Measurements from ENCODE around the gene MIP.
A peak's percentile ranks its signal among the peaks of the same experiment; 100 is the strongest.
"Not testable (repeated sequence)": the region's sequence is repeated elsewhere in the genome, so short reads cannot be mapped to it uniquely, and the experiment has no call there.

Gene MIP

DNA sequence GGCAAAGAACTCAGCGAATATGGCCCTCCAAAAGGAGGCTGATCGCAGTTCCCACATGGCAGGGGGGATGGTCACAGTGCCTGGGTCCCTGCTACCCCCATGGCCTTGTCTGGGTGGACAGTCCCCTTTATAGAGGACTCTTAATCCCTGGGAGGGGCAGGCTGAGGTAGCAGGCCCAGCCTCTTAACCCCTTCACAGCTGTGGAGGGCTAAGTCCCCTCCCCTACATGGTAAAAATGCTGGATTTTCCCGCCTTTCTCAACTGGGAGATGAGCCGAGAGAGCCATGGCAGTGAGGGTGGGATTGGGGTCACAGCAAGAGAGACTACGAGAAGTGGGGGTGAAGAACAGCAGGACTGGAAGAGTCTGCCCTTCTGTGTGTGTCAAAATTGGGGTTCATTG is at the start of gene MIP:
MIP (minus strand) TSS at position 101 of the 400 bp plus-strand sequence; CDS start at position 57, 44 bp downstream.
- Mint-ChIP-seq H3K27me3 (ENCODE audit: low read depth) (no peaks in the 10 kb centered on the region), H3K4me1 (ENCODE audit: low read depth) (peaks cover 5% of the 10 kb centered on the region), H3K36me3 (ENCODE audit: low read depth) (no peaks in the 10 kb centered on the region), H3K4me3 (no peak within 1 kb of the TSS), H3K27ac (no peak within 1 kb of the TSS), H3K9me3 (no peaks in the 10 kb centered on the region)

DNA sequence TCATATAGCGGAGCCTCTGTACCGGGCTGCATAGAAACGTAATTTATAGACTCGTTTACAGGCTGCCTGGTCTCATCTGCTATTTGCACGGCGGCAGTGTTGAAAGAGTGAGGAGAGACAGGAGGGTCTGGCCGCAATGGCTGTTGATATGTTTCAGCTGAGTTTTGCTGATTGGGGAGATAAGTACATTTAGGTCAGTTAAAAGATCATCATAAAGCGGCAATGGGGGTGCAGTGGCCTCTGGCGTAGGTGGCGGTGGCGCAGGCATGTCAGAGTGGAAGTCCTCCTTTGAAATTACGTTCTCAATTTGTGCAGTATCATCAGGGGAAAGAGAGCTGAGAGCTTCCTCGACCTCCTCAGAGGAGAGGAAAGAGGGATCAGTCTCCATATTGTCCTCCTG is 45.4 kb upstream of the MIP start:
- H3K27me3 Mint-ChIP-seq (ENCODE audit: low read depth); H3K27ac Mint-ChIP-seq; H3K4me3 Mint-ChIP-seq; H3K36me3 Mint-ChIP-seq (ENCODE audit: low read depth); H3K9me3 Mint-ChIP-seq; H3K4me1 Mint-ChIP-seq (ENCODE audit: low read depth): not testable (repeated sequence)

DNA sequence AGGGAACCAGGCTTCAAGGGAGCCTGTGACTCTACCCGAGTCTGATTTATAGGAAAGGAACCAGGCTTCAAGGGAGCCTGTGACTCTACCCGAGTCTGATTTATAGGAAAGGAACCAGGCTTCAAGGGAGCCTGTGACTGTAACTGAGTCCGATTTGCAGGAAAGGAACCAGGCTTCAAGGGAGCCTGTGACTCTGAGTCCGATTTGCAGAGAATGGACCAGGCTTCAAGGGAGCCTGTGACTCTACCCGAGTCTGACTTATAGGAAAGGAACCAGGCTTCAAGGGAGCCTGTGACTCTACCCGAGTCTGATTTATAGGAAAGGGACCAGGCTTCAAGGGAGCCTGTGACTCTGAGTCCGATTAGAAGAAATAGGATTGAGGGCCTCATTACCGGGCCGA is 45.0 kb upstream of the MIP start:
- H3K9me3 Mint-ChIP-seq; H3K27me3 Mint-ChIP-seq (ENCODE audit: low read depth); H3K27ac Mint-ChIP-seq; H3K4me3 Mint-ChIP-seq; H3K36me3 Mint-ChIP-seq (ENCODE audit: low read depth); H3K4me1 Mint-ChIP-seq (ENCODE audit: low read depth): not testable (repeated sequence)

DNA sequence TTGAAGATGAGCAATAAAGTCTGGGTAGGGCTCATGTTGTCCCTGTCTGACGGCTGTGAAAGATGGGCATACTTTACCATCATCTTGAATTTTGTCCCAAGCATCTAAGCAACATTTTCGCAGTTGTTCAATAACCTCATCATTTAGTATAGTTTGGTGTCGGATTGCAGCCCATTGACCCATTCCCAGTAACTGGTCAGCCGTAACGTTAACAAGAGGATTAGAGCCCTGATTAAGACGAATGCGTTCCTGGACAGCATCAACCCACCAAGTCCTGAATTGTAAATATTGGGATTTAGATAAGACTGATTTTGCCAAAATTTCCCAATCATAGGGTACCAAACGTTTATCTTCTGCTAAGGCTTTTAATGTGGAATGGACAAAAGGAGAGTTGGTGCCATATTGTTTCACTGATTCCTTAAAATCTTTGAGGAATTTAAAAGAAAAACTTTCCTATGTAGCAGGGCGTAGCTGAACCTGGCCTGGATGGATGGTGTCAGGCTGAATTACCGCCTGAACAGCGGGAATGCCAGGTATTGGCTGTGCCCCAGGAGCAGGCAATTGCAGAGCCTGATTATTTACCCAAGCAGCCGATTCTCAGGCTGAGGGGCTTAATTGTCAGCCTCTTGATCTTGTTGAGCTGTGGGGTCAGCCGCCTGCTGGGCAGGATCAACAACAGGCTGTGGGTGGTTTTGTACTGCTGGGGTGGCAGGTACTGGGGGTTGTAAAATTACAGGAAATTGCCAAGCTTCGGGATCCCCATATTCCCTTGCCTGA is 43.9 kb upstream of the MIP start:
- H3K36me3 Mint-ChIP-seq (ENCODE audit: low read depth); H3K4me3 Mint-ChIP-seq; H3K27ac Mint-ChIP-seq; H3K4me1 Mint-ChIP-seq (ENCODE audit: low read depth); H3K27me3 Mint-ChIP-seq (ENCODE audit: low read depth); H3K9me3 Mint-ChIP-seq: not testable (repeated sequence)

DNA sequence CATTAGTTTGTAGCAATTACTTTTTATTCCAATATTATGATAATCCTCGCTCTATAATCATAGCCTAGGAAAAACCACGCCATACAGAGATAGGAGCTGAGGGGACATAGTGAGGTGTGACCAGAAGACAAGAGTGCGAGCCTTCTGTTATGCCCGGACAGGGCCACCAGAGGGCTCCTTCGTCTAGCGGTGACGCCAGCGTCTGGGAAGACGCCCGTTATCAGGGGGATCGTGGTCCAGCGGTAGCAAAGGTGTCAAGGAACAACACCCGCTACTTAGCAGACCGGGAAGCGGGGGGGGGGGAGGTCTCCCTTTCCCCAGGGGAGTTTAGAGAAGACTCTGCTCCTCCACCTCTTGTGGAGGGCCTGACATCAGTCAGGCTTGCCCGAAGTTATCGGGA is 42.2 kb upstream of the MIP start:
- not testable (repeated sequence) for H3K9me3 Mint-ChIP-seq; H3K36me3 Mint-ChIP-seq (ENCODE audit: low read depth); H3K4me1 Mint-ChIP-seq (ENCODE audit: low read depth); H3K27ac Mint-ChIP-seq
- Mint-ChIP-seq H3K27me3 (ENCODE audit: low read depth) (peaks cover 13% of the 10 kb centered on the region), H3K4me3 (peak overlapping the region; percentile 41)

DNA sequence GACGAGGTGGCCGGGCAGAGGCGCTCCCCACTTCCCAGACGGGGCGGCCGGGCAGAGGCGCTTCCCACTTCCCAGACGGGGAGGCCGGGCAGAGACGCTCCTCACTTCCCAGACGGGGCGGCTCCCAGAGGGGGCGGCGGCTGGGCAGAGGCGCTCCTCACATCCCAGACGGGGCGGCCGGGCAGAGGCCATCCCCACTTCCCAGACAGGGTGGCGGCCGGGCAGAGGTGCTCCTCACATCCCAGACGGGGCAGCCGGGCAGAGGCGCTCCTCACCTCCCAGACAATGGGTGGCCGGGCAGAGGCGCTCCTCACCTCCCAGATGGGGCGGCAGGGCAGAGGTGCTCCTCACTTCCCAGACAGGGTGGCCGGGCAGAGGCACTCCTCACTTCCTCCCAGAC is 40.0 kb upstream of the MIP start:
- H3K9me3 Mint-ChIP-seq; H3K4me3 Mint-ChIP-seq; H3K27ac Mint-ChIP-seq; H3K4me1 Mint-ChIP-seq (ENCODE audit: low read depth); H3K36me3 Mint-ChIP-seq (ENCODE audit: low read depth): not testable (repeated sequence)
- peaks cover 28% of the 10 kb centered on the region for H3K27me3 Mint-ChIP-seq (ENCODE audit: low read depth)

DNA sequence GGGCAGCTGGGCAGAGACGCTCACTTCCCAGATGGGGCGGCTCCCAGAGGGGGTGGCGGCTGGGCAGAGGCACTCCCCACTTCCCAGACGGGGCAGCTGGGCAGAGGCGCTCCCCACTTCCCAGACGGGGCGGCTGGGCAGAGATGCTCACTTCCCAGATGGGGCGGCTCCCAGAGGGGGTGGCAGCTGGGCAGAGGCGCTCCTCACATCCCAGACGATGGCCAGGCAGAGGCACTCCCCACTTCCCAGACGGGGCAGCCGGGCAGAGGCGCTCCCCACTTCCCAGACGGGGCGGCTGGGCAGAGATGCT is 39.6 kb upstream of the MIP start:
- not testable (repeated sequence) for H3K4me1 Mint-ChIP-seq (ENCODE audit: low read depth); H3K36me3 Mint-ChIP-seq (ENCODE audit: low read depth); H3K9me3 Mint-ChIP-seq; H3K4me3 Mint-ChIP-seq; H3K27ac Mint-ChIP-seq
- peaks cover 32% of the 10 kb centered on the region for H3K27me3 Mint-ChIP-seq (ENCODE audit: low read depth)

DNA sequence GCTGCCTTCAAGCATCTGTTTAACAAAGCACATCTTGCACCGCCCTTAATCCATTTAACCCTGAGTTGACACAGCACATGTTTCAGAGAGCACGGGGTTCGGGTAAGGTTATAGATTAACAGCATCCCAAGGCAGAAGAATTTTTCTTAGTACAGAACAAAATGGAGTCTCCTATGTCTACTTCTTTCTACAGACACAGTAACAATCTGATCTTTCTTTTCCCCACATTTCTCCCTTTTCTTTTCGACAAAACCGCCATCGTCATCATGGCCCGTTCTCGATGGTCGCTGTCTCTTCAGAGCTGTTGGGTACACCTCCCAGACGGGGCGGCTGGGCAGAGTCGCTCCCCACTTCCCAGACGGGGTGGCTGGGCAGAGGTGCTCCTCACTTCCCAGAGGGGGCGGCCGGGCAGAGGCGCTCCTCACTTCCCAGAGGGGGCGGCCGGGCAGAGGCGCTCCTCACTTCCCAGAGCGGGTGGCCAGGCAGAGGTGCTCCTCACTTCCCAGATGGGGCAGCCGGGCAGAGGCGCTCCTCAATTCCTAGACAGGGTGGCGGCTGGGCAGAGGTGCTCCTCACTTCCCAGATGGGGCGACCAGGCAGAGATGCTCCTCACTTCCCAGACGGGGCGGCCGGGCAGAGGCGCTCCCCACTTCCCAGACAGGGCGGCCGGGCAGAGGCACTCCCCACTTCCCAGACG is 39.1 kb upstream of the MIP start:
- H3K4me1 Mint-ChIP-seq (ENCODE audit: low read depth); H3K27ac Mint-ChIP-seq; H3K36me3 Mint-ChIP-seq (ENCODE audit: low read depth); H3K4me3 Mint-ChIP-seq; H3K9me3 Mint-ChIP-seq: not testable (repeated sequence)
- peaks cover 37% of the 10 kb centered on the region for H3K27me3 Mint-ChIP-seq (ENCODE audit: low read depth)

DNA sequence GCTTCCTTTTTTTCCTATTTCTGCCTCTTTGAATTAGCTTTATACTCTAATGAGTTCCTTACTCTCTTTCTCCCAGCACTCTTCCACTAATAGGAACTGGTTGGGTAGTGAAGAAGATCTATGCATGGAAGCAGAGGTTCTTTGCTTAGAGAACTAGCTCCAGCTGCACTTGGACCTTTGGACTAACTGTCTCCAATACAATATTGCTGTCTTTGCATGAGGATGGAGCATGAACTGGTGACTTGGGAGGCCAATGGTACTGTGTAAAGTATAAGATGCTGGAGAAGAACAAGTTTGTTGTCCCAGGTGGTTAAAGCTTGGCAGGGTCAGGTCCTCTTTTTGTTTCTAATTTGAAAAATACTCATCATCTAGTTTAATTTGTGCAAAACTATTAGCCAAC is 35.9 kb upstream of the MIP start:
- H3K27me3 Mint-ChIP-seq (ENCODE audit: low read depth) = peaks cover 62% of the 10 kb centered on the region
- H3K4me1 Mint-ChIP-seq (ENCODE audit: low read depth) = peaks cover 13% of the 10 kb centered on the region
- H3K27ac Mint-ChIP-seq = no peak overlapping the region
- H3K4me3 Mint-ChIP-seq = no peak overlapping the region
- H3K36me3 Mint-ChIP-seq (ENCODE audit: low read depth) = peaks cover 2% of the 10 kb centered on the region
- no peaks in the 10 kb centered on the region for H3K9me3 Mint-ChIP-seq

DNA sequence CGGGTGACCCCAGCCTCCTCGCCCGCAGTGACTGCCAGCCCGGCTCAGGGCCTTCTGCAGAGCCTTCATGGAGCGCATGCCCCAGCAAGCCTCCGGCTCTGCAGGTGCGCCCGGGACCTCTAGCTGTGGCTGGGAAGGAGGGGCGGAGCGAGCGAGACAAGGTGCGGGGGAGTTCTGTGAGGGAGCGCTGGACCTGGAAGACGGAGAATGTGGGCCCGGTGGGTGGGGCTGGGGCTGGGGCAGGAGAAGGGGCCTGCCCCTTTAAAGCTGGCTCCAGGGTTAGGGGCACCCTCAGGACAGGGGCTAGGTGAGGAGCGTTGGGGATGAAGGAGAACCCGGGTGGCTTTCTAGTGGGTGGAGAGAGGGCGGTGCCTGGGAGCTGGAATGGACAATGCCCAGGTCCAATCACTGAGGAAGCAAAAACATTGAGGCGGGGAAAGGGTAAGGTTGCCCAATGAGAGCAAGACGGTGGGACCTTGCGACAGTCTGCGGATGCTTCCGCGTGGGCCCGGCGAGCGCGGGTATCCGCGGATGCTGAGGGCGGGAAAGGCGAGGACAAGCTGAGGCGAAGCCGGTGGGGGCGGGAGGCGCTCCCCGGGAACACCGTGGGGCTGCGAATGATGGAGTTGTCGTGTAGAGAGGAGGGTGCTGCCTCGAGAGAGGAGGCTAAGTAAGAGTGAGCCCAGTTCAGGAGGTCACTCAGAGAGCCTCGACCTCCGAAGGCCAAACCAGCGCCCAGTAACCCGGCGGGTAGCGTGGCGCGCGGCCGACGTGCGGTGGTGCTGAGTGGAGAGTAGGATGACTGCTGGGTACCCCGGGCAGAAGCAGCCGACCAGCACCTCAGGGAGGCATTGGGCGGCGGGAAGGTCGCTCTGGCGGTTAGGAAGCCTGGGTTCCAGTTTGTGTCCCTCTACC is 33.8 kb upstream of the MIP start, which contains the start of gene GLS2:
GLS2 (minus strand) TSS at position 121 of the 915 bp plus-strand sequence; CDS start at position 78, 43 bp downstream.
- peak within 1 kb of the TSS; percentile 43 for H3K27ac Mint-ChIP-seq
- H3K4me1 Mint-ChIP-seq (ENCODE audit: low read depth) = peaks cover 13% of the 10 kb centered on the region
- H3K9me3 Mint-ChIP-seq = no peaks in the 10 kb centered on the region
- H3K36me3 Mint-ChIP-seq (ENCODE audit: low read depth) = peaks cover 2% of the 10 kb centered on the region
- peak within 1 kb of the TSS; percentile 84 for H3K4me3 Mint-ChIP-seq
- peaks cover 61% of the 10 kb centered on the region for H3K27me3 Mint-ChIP-seq (ENCODE audit: low read depth)

DNA sequence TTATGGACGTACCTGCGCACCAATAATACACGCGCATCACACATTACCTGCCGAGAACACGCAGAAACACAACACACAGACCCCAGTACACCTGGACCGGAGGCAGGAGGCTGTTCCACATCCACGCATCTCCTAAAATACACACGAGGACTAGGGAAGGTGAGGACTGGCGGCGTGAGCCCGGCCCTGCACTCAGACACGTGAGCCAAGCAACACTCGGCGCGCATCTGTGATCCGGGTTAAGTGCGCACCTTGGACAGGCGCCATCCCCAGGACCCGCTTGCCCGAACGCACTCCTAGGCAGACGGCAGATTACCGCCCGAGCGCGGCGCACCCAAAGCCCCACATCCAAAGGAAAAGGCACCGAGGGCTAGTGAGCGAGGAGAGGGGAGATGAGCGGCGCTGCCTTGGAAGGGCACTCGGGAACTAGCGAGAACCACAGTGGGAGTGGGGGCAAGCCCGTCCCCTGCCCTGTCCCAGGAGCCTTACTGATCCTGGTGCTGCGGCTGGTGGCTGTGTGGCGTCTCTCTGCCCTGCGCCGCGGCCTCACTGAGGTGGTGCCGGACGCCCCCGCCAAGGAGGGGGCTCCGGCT is 33.1 kb upstream of the MIP start:
- Mint-ChIP-seq H3K36me3 (ENCODE audit: low read depth) (peaks cover 2% of the 10 kb centered on the region), H3K4me3 (peak overlapping the region; percentile 84), H3K27ac (no peak overlapping the region), H3K27me3 (ENCODE audit: low read depth) (peaks cover 58% of the 10 kb centered on the region), H3K9me3 (no peaks in the 10 kb centered on the region), H3K4me1 (ENCODE audit: low read depth) (peaks cover 13% of the 10 kb centered on the region)

DNA sequence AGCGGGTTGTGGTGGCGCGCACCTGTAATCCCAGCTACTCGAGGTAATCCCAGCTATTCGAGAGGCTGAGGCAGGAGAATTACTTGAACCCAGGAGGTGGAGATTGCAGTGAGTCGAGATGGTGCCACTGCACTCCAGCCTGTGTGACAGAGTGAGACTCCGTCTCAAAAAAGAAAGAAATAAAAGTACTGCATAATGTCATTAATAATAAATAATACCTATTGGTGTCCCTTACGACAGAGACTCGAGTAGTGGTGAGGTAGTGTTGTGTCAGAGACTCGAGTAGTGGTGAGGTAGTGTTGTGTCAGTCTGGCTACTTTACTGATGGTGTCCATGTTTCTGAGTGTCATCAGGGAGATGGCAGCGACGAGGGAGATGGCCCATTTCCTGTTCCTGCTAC is 32.2 kb upstream of the MIP start:
- Mint-ChIP-seq H3K4me3 (no peak overlapping the region), H3K4me1 (ENCODE audit: low read depth) (peaks cover 13% of the 10 kb centered on the region)

DNA sequence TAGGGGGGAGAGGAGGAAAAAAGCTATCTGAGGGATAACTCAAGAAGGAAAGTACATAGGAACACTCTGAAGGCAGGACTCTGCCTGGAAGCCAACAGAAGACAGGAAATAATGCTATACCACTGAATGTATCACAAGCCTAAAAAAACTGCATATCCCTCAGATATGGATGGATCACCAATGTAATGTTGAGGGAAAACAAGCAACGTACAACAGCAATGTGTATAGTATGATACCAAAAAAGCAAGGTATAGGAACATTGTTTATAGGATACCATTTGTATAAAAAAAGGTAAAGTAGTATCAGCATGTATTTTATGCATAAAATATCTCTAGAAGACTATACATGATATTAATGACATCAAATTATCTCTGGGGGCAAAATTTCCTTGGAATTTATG is 30.1 kb upstream of the MIP start:
- Mint-ChIP-seq H3K27me3 (ENCODE audit: low read depth) (peaks cover 36% of the 10 kb centered on the region), H3K4me3 (no peak overlapping the region), H3K9me3 (no peaks in the 10 kb centered on the region), H3K36me3 (ENCODE audit: low read depth) (peaks cover 2% of the 10 kb centered on the region), H3K27ac (no peak overlapping the region), H3K4me1 (ENCODE audit: low read depth) (peaks cover 22% of the 10 kb centered on the region)

More for the DNA sequence above, 32.2 kb upstream of the MIP start:
- H3K36me3 Mint-ChIP-seq (ENCODE audit: low read depth) = peaks cover 2% of the 10 kb centered on the region
- peaks cover 56% of the 10 kb centered on the region for H3K27me3 Mint-ChIP-seq (ENCODE audit: low read depth)
- H3K9me3 Mint-ChIP-seq = no peaks in the 10 kb centered on the region
- H3K27ac Mint-ChIP-seq = no peak overlapping the region

DNA sequence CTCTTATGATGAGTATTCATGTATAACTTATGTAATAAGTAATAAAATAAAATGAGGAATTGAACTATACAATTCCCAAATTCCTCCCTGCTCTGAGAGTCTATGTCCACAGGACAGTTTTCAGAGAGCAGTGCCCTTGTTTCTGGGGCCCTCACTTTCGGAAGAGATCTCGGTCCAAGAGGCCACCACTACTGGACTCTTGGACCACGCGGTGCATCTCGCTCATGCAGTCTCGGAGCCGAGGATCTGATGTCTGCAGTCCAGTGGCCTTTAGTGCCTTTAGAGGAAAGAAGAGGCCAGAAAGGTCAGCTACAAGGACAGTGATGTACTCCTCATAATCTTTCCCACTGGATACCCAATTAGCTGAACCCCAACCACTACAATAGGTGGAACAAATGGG is 25.2 kb upstream of the MIP start:
- H3K9me3 Mint-ChIP-seq = no peaks in the 10 kb centered on the region
- no peaks in the 10 kb centered on the region for H3K36me3 Mint-ChIP-seq (ENCODE audit: low read depth)
- no peak overlapping the region for H3K4me3 Mint-ChIP-seq

More for the DNA sequence above, 25.2 kb upstream of the MIP start:
- peaks cover 13% of the 10 kb centered on the region for H3K4me1 Mint-ChIP-seq (ENCODE audit: low read depth)
- H3K27ac Mint-ChIP-seq = no peak overlapping the region
- H3K27me3 Mint-ChIP-seq (ENCODE audit: low read depth) = no peaks in the 10 kb centered on the region

All from T-helper 1 cell treated with Interleukin-12 subunit alpha and Interleukin-12 subunit beta and Interleukin-4 antibody, amounts not matched to agents 30 μg/mL and 1 μg/mL, for 36 hours (primary cell).